NT2/D1 (cell line): Measurements from ENCODE around the gene BBS9.

Source experiments
- YY1 ChIP-seq: IDR thresholded peaks from 2 replicates; pipeline ENCODE4 v1.6.1; 2011; ENCODE audit not compliant: insufficient read length, insufficient read depth
- ZNF274 ChIP-seq: IDR thresholded peaks from 2 replicates; pipeline ENCODE4 v1.6.1; 2011; ENCODE audit warnings: mild to moderate bottlenecking, low read depth, low read length

DNA sequence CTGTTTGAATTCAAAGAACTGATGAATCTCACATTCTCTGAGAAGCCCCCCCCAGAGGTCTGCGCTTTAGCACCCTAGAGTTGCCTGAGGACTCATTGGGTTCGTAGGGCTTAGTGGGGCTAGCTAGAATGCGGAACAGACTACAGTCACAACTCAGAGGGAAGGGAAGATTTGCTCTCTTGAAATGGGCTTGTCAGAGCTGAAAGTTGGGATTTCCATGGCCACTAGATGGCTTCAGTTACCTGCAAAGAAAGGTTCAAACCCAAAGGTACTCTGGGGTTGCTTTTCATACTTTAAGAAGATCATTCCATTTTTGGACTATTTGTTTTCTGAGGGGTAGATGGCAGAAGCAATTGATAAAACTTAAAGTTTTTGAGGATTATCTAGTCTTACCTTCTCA, 205.0 kb downstream of the BBS9 start:
- TF ChIP-seq YY1 (no peak), ZNF274 (no peak)
